ENCODE data around the gene TSPAN9.

- TF ChIP-seq CTCF (conservative IDR thresholded peaks at IDR 0.05) (no peak), EZH2 (IDR thresholded peaks at IDR 0.05; ENCODE audit: low read depth) (no peak)
These were observed 45.0 kb upstream of the TSPAN9 start for GRCh38 chr12:3032161-3032560.
